Keratinocyte (primary cell): Measurements from ENCODE around the gene ACTN3. TPM values are rescaled to one million over a fixed set of nuclear protein-coding genes. Genes with fewer than 3 reads are reported as not detected.

Experiments used
- DNase-seq: peaks from one replicate; pipeline ENCODE4 v3.0.0-alpha.2; 2011; ENCODE audit warnings: low read depth, missing footprints, low spot score
- FAIRE-seq: peaks from 2 replicates; lab custom pipeline; 2011; peaks lifted over from hg19 to GRCh38; lab: Jason Lieb, UNC
- H2AFZ ChIP-seq: 2 replicates; pipeline ENCODE4 v1.6.0; 2012; ENCODE audit warnings: low read length, control low read depth, inconsistent platforms; ENCODE audit not compliant: control insufficient read depth
- H3K27ac ChIP-seq: 2 replicates; pipeline ENCODE4 v1.5.1; 2011; ENCODE audit warnings: low read length; ENCODE audit not compliant: control insufficient read depth, insufficient read depth
- H3K27me3 ChIP-seq: 3 replicates; pipeline ENCODE4 v1.6.0; 2011; ENCODE audit warnings: low read length; ENCODE audit not compliant: control insufficient read depth, insufficient read depth; ENCODE audit errors: extremely low read depth
- H3K36me3 ChIP-seq, 2 experiments: 2 replicates in 1 of 2; 3 replicates in 1 of 2; pipeline ENCODE4 v1.5.1; 2011; ENCODE audit warnings: low read length in 2 of 2, mild to moderate bottlenecking in 1 of 2; ENCODE audit not compliant: control insufficient read depth in 2 of 2, insufficient read depth in 2 of 2; ENCODE audit errors: extremely low read depth in 1 of 2
- H3K4me1 ChIP-seq: 3 replicates; pipeline ENCODE4 v1.5.1; 2011; ENCODE audit warnings: low read length; ENCODE audit not compliant: control insufficient read depth, insufficient read depth; ENCODE audit errors: extremely low read depth
- H3K4me2 ChIP-seq: 3 replicates; pipeline ENCODE4 v1.6.0; 2011; ENCODE audit warnings: low read depth, low read length; ENCODE audit not compliant: control insufficient read depth, insufficient read depth; ENCODE audit errors: extremely low read depth
- H3K4me3 ChIP-seq, 3 experiments: fragments of 200-600 bp in 1 of 3; sonication (generic) in 1 of 3; 2 replicates in 2 of 3; 3 replicates in 1 of 3; pipeline ENCODE4 v1.5.1; 2011 to 2016; ENCODE audit warnings: low read length in 3 of 3, mild to moderate bottlenecking in 3 of 3, control low read depth in 2 of 3, inconsistent platforms in 1 of 3, low read depth in 1 of 3, mixed read lengths in 1 of 3, mixed run types in 1 of 3, moderate library complexity in 1 of 3; ENCODE audit not compliant: control insufficient read depth in 2 of 3, insufficient read depth in 2 of 3; ENCODE audit errors: extremely low read depth in 1 of 3
- H3K79me2 ChIP-seq: 2 replicates; pipeline ENCODE4 v1.6.0; 2012; ENCODE audit warnings: low read length; ENCODE audit not compliant: control insufficient read depth, insufficient read depth
- H3K9ac ChIP-seq: 3 replicates; pipeline ENCODE4 v1.6.0; 2011; ENCODE audit warnings: low read length; ENCODE audit not compliant: control insufficient read depth, insufficient read depth; ENCODE audit errors: extremely low read depth
- H3K9me1 ChIP-seq: 3 replicates; pipeline ENCODE4 v1.6.0; 2011; ENCODE audit warnings: low read length; ENCODE audit not compliant: control insufficient read depth, insufficient read depth; ENCODE audit errors: extremely low read depth
- H3K9me3 ChIP-seq: 2 replicates; pipeline ENCODE4 v1.5.1; 2012; ENCODE audit warnings: low read depth, low read length; ENCODE audit not compliant: control insufficient read depth
- H4K20me1 ChIP-seq: 3 replicates; pipeline ENCODE4 v1.6.0; 2011; ENCODE audit warnings: low read length; ENCODE audit not compliant: control insufficient read depth, insufficient read depth; ENCODE audit errors: extremely low read depth
- EZH2 ChIP-seq: IDR thresholded peaks from one replicate; pipeline ENCODE4 v1.6.1; 2012; ENCODE audit warnings: inconsistent platforms, mild to moderate bottlenecking, low read length, moderate library complexity
- dilution Hi-C: fragments of 300-500 bp; cut with MboI; formaldehyde crosslinking; loops from one replicate; pipeline ENCODE4 v1.7.0; 2020; ENCODE audit warnings: low sequenced_read_pairs; ENCODE audit not compliant: extremely low pct_ligation_motif_present
- polyA plus RNA-seq, 5 experiments: library from polyadenylated mRNA; depleted of rRNA in 3 of 5; stranded (reverse) in 3 of 5; stranded (forward) in 1 of 5; unstranded in 1 of 5; fragments of >200 nt; gene quantifications; 1 replicate in 1 of 5; 2 replicates in 3 of 5; 3 replicates in 1 of 5; pipeline versions ENCODE4 v1.2.1 to v1.2.3, GENCODE V29; 2011 to 2012; ENCODE audit warnings: missing spikeins in 2 of 5, low read depth in 1 of 5, low replicate concordance in 1 of 5
- TF ChIP-seq, protein P1 (sequence below), 3 experiments: IDR thresholded peaks in 1 of 3; conservative IDR thresholded peaks in 1 of 3; optimal IDR thresholded peaks in 1 of 3; 2 replicates in 2 of 3; 3 replicates in 1 of 3; pipeline versions ENCODE3 to v1.5.1; 2011; ENCODE audit warnings: low read length in 3 of 3, mild to moderate bottlenecking in 3 of 3, moderate library complexity in 2 of 3, control low read depth in 1 of 3, inconsistent platforms in 1 of 3; ENCODE audit not compliant: insufficient read depth in 2 of 3; ENCODE audit errors: extremely low read depth in 1 of 3

ACTN3 gene
- polyA plus RNA-seq, 1 donor (not counting 4 experiments of a cell fraction or from before 2014, with no cell fraction given): not detected

- no peaks in the 10 kb centered on the region for H3K79me2 ChIP-seq
These were observed 13.4 kb downstream of the ACTN3 start for GRCh38 chr11:66559866-66560676.

DNA sequence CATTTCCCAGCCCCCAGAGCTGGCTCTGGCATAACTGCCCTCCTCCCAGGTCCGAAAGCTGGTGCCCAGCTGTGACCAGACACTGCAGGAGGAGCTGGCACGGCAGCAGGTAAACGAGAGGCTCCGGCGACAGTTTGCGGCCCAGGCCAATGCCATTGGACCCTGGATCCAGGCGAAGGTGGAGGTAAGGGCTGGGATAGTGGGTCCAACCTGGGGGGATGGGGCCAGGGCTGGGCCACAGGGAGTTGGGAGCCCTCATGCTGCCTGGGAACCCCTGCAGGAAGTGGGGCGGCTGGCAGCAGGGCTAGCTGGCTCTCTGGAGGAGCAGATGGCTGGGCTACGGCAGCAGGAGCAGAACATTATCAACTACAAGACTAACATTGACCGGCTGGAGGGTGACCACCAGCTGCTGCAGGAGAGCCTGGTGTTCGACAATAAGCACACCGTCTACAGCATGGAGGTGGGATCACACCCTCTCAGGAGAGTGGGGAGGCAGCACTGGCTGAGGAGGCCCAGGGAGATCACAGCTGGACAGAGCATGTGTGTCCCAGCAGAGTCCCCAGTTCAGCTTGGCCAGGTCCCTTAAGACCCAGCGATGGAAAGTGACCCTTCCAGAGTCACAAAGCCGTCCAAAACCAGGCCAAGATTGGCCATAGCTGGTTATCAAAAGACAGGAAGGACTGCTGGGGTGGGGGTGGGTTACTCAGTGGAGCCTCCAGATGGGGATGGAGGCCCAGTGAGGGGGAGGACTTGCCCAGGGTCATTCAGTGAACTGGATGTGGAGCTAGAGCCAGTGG is 14.7 kb downstream of the ACTN3 start:
- FAIRE-seq: no peak
- Histone ChIP-seq H3K79me2 (no peaks in the 10 kb centered on the region), H4K20me1 (no peaks in the 10 kb centered on the region), H3K9ac (no peak overlapping the region), H3K4me1 (no peaks in the 10 kb centered on the region), H2AFZ (no peak overlapping the region), H3K27ac (no peak overlapping the region), H3K9me1 (no peaks in the 10 kb centered on the region), H3K4me2 (no peak overlapping the region), H3K36me3 (no peaks in the 10 kb centered on the region), H3K9me3 (no peaks in the 10 kb centered on the region), H3K4me3 (no peak overlapping the region), H3K27me3 (peaks cover 23% of the 10 kb centered on the region)
- no peak for DNase-seq
- TF ChIP-seq EZH2: no peak
- TF ChIP-seq, protein P1, sequence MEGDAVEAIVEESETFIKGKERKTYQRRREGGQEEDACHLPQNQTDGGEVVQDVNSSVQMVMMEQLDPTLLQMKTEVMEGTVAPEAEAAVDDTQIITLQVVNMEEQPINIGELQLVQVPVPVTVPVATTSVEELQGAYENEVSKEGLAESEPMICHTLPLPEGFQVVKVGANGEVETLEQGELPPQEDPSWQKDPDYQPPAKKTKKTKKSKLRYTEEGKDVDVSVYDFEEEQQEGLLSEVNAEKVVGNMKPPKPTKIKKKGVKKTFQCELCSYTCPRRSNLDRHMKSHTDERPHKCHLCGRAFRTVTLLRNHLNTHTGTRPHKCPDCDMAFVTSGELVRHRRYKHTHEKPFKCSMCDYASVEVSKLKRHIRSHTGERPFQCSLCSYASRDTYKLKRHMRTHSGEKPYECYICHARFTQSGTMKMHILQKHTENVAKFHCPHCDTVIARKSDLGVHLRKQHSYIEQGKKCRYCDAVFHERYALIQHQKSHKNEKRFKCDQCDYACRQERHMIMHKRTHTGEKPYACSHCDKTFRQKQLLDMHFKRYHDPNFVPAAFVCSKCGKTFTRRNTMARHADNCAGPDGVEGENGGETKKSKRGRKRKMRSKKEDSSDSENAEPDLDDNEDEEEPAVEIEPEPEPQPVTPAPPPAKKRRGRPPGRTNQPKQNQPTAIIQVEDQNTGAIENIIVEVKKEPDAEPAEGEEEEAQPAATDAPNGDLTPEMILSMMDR (optimal IDR thresholded peaks at IDR 0.05 in 1 of 3, IDR thresholded peaks at IDR 0.05 in 1 of 3, conservative IDR thresholded peaks at IDR 0.05 in 1 of 3; ENCODE audit: extremely low read depth in 1 of 3, insufficient read depth in 2 of 3, low read length in 3 of 3): no peak
- dilution Hi-C loops: no loop called here

More at GRCh38 chr11:66559866-66560676, 13.4 kb downstream of the ACTN3 start:
- peaks cover 23% of the 10 kb centered on the region for H3K27me3 ChIP-seq
- FAIRE-seq (no peak), DNase-seq (no peak)
- no peaks in the 10 kb centered on the region for H3K4me1 ChIP-seq
- TF ChIP-seq, protein P1 (optimal IDR thresholded peaks at IDR 0.05 in 1 of 3, IDR thresholded peaks at IDR 0.05 in 1 of 3, conservative IDR thresholded peaks at IDR 0.05 in 1 of 3; ENCODE audit: extremely low read depth in 1 of 3, insufficient read depth in 2 of 3, low read length in 3 of 3): no peak
- TF ChIP-seq EZH2: no peak
- no peak overlapping the region for H2AFZ ChIP-seq
- no peaks in the 10 kb centered on the region for H3K9me3 ChIP-seq
- no peaks in the 10 kb centered on the region for H3K9me1 ChIP-seq
- H3K36me3 ChIP-seq: no peaks in the 10 kb centered on the region
- H3K4me3 ChIP-seq: no peak overlapping the region
- no peak overlapping the region for H3K27ac ChIP-seq
- H3K4me2 ChIP-seq: no peak overlapping the region
- dilution Hi-C loops: no loop called here
- H3K9ac ChIP-seq: no peak overlapping the region
- no peaks in the 10 kb centered on the region for H4K20me1 ChIP-seq
